B cell (primary cell): ENCODE measurements around the gene RAB22A. TPM values are rescaled to one million over a fixed set of nuclear protein-coding genes. Genes with fewer than 3 reads are reported as not detected.

ENCODE experiments used
- ATAC-seq: fragments of 200-7000 bp; cut with Tn5 transposase; one replicate; pipeline ENCODE4 v1.10.0; 2021; ENCODE audit warnings: low read depth, mild to moderate bottlenecking, moderate number of reproducible peaks, moderate library complexity
- CTCF ChIA-PET: fragments of 350-600 bp; sonication (Branson Sonifier 250); formaldehyde crosslinking; loops from one replicate; lab custom pipeline; 2021; ENCODE audit warnings: antibody characterized with exemption, inconsistent platforms; lab: Charles Lee
- POLR2A ChIA-PET: fragments of 350-600 bp; sonication (Branson Sonifier 250); formaldehyde crosslinking; loops from one replicate; lab custom pipeline; 2021; ENCODE audit warnings: antibody characterized with exemption; lab: Charles Lee
- DNase-seq: peaks from one replicate; pipeline ENCODE4 v3.0.0; 2013
- H2AFZ ChIP-seq: 2 replicates; pipeline ENCODE4 v1.6.1; 2012; ENCODE audit warnings: mild to moderate bottlenecking, low read depth, low read length; ENCODE audit not compliant: insufficient read depth, poor library complexity, severe bottlenecking
- H3K27ac ChIP-seq, 2 donors: 1 replicate in 1 of 2; 2 replicates in 1 of 2; pipeline ENCODE4 v1.5.1; 2012 to 2013; ENCODE audit warnings: low read length in 2 of 2, mild to moderate bottlenecking in 2 of 2, moderate library complexity in 1 of 2
- H3K27me3 ChIP-seq, 4 experiments: fragments of 200-600 bp in 1 of 4; sonication (generic) in 1 of 4; replicated peaks in 1 of 4; 1 replicate in 2 of 4; 2 replicates in 2 of 4; pipeline versions ENCODE4 v1.6.1 to v1.7.0; 2013 to 2016; ENCODE audit warnings: low read length in 3 of 4, mild to moderate bottlenecking in 2 of 4, mixed read lengths in 1 of 4, moderate library complexity in 1 of 4; ENCODE audit not compliant: insufficient read depth in 4 of 4, control insufficient read depth in 3 of 4; ENCODE audit errors: control extremely low read depth in 1 of 4
- H3K36me3 ChIP-seq, 2 experiments: replicated peaks in 1 of 2; 1 replicate in 1 of 2; 2 replicates in 1 of 2; pipeline versions ENCODE4 v1.6.1 to v1.7.1; 2013; ENCODE audit warnings: low read length in 1 of 2; ENCODE audit not compliant: insufficient read depth in 2 of 2, control insufficient read depth in 1 of 2; ENCODE audit errors: control extremely low read depth in 1 of 2, extremely low read depth in 1 of 2
- H3K4me1 ChIP-seq, 2 donors: fragments of 200-600 bp in 1 of 2; sonication (generic) in 1 of 2; 1 replicate in 1 of 2; 2 replicates in 1 of 2; pipeline versions ENCODE4 v1.5.1 to v1.6.1; 2013 to 2017; ENCODE audit warnings: low read length in 2 of 2; ENCODE audit not compliant: control insufficient read depth in 2 of 2, insufficient read depth in 2 of 2
- H3K4me2 ChIP-seq: replicated peaks from 2 replicates; pipeline ENCODE3; 2012; ENCODE audit warnings: mild to moderate bottlenecking, low read depth, low read length; ENCODE audit not compliant: poor library complexity, severe bottlenecking
- H3K4me3 ChIP-seq, 5 experiments: fragments of 200-600 bp in 1 of 5; sonication (generic) in 1 of 5; 1 replicate in 3 of 5; 2 replicates in 2 of 5; pipeline versions ENCODE4 v1.5.1 to v1.7.0; 2011 to 2016; ENCODE audit warnings: low read length in 4 of 5, mild to moderate bottlenecking in 4 of 5, low read depth in 2 of 5, control low read depth in 1 of 5, moderate library complexity in 1 of 5; ENCODE audit not compliant: insufficient read depth in 1 of 5; ENCODE audit errors: control extremely low read depth in 1 of 5, extremely low read depth in 1 of 5
- H3K79me2 ChIP-seq: fragments of 200-600 bp; sonication (generic); one replicate; pipeline ENCODE4 v1.6.0; 2016; ENCODE audit warnings: low read length; ENCODE audit not compliant: control insufficient read depth, insufficient read depth
- H3K9ac ChIP-seq: fragments of 200-600 bp; sonication (generic); 2 replicates; pipeline ENCODE4 v1.6.1; 2017; ENCODE audit warnings: mild to moderate bottlenecking, low read length, moderate library complexity
- H3K9me3 ChIP-seq, 3 donors: one replicate each; pipeline versions ENCODE4 v1.6.1 to v1.7.1; 2013; ENCODE audit warnings: low read length in 2 of 3; ENCODE audit not compliant: control insufficient read depth in 2 of 3, insufficient read depth in 1 of 3; ENCODE audit errors: control extremely low read depth in 1 of 3
- H4K20me1 ChIP-seq: 2 replicates; pipeline ENCODE4 v1.6.0; 2012; ENCODE audit warnings: mild to moderate bottlenecking, low read length; ENCODE audit not compliant: insufficient read depth, control insufficient read depth, poor library complexity, severe bottlenecking
- H3K27ac Mint-ChIP-seq: one replicate; pipeline ENCODE4 v1.8.0; 2021; ENCODE audit warnings: mixed read lengths
- H3K27me3 Mint-ChIP-seq: one replicate; pipeline ENCODE4 v1.8.0; 2021; ENCODE audit warnings: mixed read lengths
- H3K4me1 Mint-ChIP-seq: one replicate; pipeline ENCODE4 v1.8.0; 2021; ENCODE audit warnings: mixed read lengths
- H3K4me3 Mint-ChIP-seq: one replicate; pipeline ENCODE4 v1.8.0; 2021; ENCODE audit warnings: mixed read lengths
- H3K9me3 Mint-ChIP-seq: one replicate; pipeline ENCODE4 v1.8.0; 2022; ENCODE audit warnings: mixed read lengths; ENCODE audit not compliant: insufficient read depth
- CTCF ChIP-seq: fragments of 200-600 bp; IDR thresholded peaks from one replicate; pipeline ENCODE4 v1.8.0; 2022; ENCODE audit warnings: antibody characterized with exemption, mild to moderate bottlenecking
- EZH2 ChIP-seq: IDR thresholded peaks from 2 replicates; pipeline ENCODE4 v1.6.1; 2012; ENCODE audit warnings: borderline replicate concordance, low read depth, mild to moderate bottlenecking, moderate library complexity, low read length; ENCODE audit not compliant: insufficient read depth, poor library complexity, severe bottlenecking
- WGBS: methylation state at CpG from one replicate; pipeline ENCODE4 v1.1.5; 2013; ENCODE audit warnings: missing lambda C conversion rate; ENCODE audit not compliant: insufficient coverage; 5-methylcytosine and 5-hydroxymethylcytosine counted together
- intact Hi-C: fragments of 100-400 bp; cut with micrococcal nuclease; formaldehyde crosslinking; loops from one replicate; pipeline ENCODE4 v1.10.0; 2022
- polyA plus RNA-seq: library from polyadenylated mRNA; depleted of rRNA; stranded (reverse); fragments of >200 nt; gene quantifications from 2 replicates; pipeline ENCODE4 v1.2.3, GENCODE V29; 2012
- total RNA-seq, 2 donors: library from RNA; stranded (reverse); fragments of 120-200 nt in 1 of 2; gene quantifications; 1 replicate in 1 of 2; 2 replicates in 1 of 2; pipeline versions ENCODE4 v1.2.3 to v1.2.4, GENCODE V29; 2013 to 2022

The RAB22A gene
- total and polyA plus RNA-seq, 2 donors (not counting 1 experiment from before 2014, with no cell fraction given), result 7.5 to 21.1 TPM

DNA sequence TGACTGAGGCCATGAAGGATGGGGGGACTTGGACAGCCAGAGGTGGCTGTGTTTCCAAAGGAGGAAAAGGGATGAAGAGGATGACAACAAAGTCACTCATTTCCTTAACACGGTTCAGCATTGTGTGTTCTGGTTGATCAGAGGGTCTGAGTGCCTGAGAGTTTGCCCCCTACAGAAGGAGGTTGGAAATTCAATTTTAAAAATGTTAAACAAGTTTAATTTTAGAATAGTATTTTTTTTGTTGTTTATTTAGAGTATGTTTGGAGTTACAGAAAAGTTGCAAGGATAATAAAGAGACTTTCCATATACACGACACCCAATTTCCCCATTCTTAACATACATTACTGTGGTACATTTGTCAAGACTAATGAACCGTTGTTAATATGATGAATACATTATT is 69.2 kb downstream of the RAB22A start:
- H3K9me3 ChIP-seq, result peaks cover 1 to 14% (median 3%) of the 10 kb centered on the region in 3 donors
- H2AFZ ChIP-seq, result no peak overlapping the region
- no peak overlapping the region for H3K4me3 Mint-ChIP-seq
- ChIA-PET POLR2A (no interaction called here), CTCF (interaction anchor here (1.0 kb wide), 1 partner anchor 15 kb away, joined by 3 read pairs; no protein-coding TSS in a partner anchor)
- H3K9me3 Mint-ChIP-seq, result peaks cover 8% of the 10 kb centered on the region
- DNase-seq (no peak), ATAC-seq (no peak)
- WGBS, result no CpG with 5 or more reads among the region's 3 CpGs
- no peaks in the 10 kb centered on the region for H3K79me2 ChIP-seq
- no peak overlapping the region for H3K27ac Mint-ChIP-seq
- H4K20me1 ChIP-seq, result no peaks in the 10 kb centered on the region
- H3K4me1 ChIP-seq, result no peaks in the 10 kb centered on the region
- H3K27ac ChIP-seq, result no peak overlapping the region
- no peak overlapping the region for H3K4me2 ChIP-seq
- peaks cover 51% of the 10 kb centered on the region for H3K27me3 Mint-ChIP-seq
- no peaks in the 10 kb centered on the region for H3K4me1 Mint-ChIP-seq
- intact Hi-C loops, result no loop called here
- no peak overlapping the region for H3K9ac ChIP-seq
- H3K4me3 ChIP-seq, result no peak overlapping the region
- peaks cover 0 to 30% (median 13%) of the 10 kb centered on the region in 4 experiments for H3K27me3 ChIP-seq
- no peaks in the 10 kb centered on the region for H3K36me3 ChIP-seq
- peak; percentile 21 for TF ChIP-seq CTCF
- TF ChIP-seq EZH2, result no peak

DNA sequence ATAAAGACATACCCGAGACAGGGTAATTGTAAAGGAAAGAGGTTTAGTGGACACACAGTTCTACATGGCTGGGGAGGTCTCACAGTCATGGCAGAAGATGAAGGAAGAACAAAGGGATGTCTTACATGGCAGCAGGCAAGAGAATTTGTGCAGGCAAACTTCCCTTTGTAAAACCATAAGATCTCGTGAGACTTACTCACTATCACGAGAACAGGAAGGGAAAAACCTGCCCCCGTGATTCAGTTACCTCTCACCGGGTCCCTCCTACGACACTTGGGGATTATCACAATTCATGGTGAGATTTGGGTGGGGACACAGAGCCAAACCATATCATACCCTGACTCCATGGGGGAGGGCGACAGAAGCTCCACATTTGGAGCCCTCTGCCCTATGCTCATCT is 72.1 kb downstream of the RAB22A start:
- Histone ChIP-seq H3K4me1 (no peaks in the 10 kb centered on the region), H3K27me3 (peaks cover 0 to 27% (median 13%) of the 10 kb centered on the region in 4 experiments), H3K4me2 (no peak overlapping the region), H3K9me3 (peaks cover 1 to 14% (median 3%) of the 10 kb centered on the region in 3 donors), H3K27ac (no peak overlapping the region), H2AFZ (no peak overlapping the region), H3K79me2 (no peaks in the 10 kb centered on the region), H3K36me3 (no peaks in the 10 kb centered on the region), H3K9ac (no peak overlapping the region), H3K4me3 (no peak overlapping the region), H4K20me1 (no peaks in the 10 kb centered on the region)
- intact Hi-C loops, result no loop called here
- Mint-ChIP-seq H3K27ac (no peak overlapping the region), H3K9me3 (peaks cover 8% of the 10 kb centered on the region), H3K4me3 (no peak overlapping the region), H3K27me3 (peaks cover 45% of the 10 kb centered on the region), H3K4me1 (no peaks in the 10 kb centered on the region)
- TF ChIP-seq EZH2 (no peak), CTCF (no peak)
- ATAC-seq (no peak), DNase-seq (no peak)
- POLR2A ChIA-PET, result no interaction called here
- WGBS, result no CpG with 5 or more reads among the region's 7 CpGs
- CTCF ChIA-PET, result no interaction called here
